Liver (tissue), 3 donors: Measurements from ENCODE around the gene HDAC9.

Experiments used
- GABPA ChIP-seq, 2 donors: IDR thresholded peaks in 1 of 2; conservative IDR thresholded peaks in 1 of 2; 2 replicates each; pipeline ENCODE4 v1.6.1; 2016; ENCODE audit warnings: antibody characterized with exemption in 2 of 2, mild to moderate bottlenecking in 1 of 2, moderate library complexity in 1 of 2
- REST ChIP-seq: IDR thresholded peaks from 2 replicates; pipeline ENCODE4 v1.6.1; 2016; ENCODE audit warnings: antibody characterized with exemption, mild to moderate bottlenecking
- SP1 ChIP-seq: IDR thresholded peaks from 2 replicates; pipeline ENCODE4 v1.6.1; 2018; ENCODE audit warnings: antibody characterized with exemption, mild to moderate bottlenecking
- TAF1 ChIP-seq: conservative IDR thresholded peaks from 2 replicates; pipeline ENCODE4 v1.6.1; 2016; ENCODE audit warnings: antibody characterized with exemption, mild to moderate bottlenecking
- TF ChIP-seq, protein P1 (sequence below): fragments of 150-350 bp; IDR thresholded peaks from 2 replicates; pipeline ENCODE4 v1.5.1; 2017; ENCODE audit warnings: improper control_type of control experiment, low read depth, low read length; ENCODE audit not compliant: missing input control
- TF ChIP-seq, protein P2 (sequence below): IDR thresholded peaks from 2 replicates; pipeline ENCODE4 v1.6.1; 2016; ENCODE audit warnings: antibody characterized with exemption
- donor health status: healthy.
- donor health status: healthy.

- TF ChIP-seq SP1, result no peak
- TF ChIP-seq, protein P1, sequence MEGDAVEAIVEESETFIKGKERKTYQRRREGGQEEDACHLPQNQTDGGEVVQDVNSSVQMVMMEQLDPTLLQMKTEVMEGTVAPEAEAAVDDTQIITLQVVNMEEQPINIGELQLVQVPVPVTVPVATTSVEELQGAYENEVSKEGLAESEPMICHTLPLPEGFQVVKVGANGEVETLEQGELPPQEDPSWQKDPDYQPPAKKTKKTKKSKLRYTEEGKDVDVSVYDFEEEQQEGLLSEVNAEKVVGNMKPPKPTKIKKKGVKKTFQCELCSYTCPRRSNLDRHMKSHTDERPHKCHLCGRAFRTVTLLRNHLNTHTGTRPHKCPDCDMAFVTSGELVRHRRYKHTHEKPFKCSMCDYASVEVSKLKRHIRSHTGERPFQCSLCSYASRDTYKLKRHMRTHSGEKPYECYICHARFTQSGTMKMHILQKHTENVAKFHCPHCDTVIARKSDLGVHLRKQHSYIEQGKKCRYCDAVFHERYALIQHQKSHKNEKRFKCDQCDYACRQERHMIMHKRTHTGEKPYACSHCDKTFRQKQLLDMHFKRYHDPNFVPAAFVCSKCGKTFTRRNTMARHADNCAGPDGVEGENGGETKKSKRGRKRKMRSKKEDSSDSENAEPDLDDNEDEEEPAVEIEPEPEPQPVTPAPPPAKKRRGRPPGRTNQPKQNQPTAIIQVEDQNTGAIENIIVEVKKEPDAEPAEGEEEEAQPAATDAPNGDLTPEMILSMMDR, result no peak
- TF ChIP-seq, protein P2, sequence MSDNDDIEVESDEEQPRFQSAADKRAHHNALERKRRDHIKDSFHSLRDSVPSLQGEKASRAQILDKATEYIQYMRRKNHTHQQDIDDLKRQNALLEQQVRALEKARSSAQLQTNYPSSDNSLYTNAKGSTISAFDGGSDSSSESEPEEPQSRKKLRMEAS, result no peak
- TF ChIP-seq TAF1, result no peak
- no peak for TF ChIP-seq GABPA (IDR thresholded peaks at IDR 0.05 in 1 of 2, conservative IDR thresholded peaks at IDR 0.05 in 1 of 2)
- no peak for TF ChIP-seq REST
These were observed 45.5 kb upstream of the HDAC9 start for GRCh38 chr7:18450019-18450418.
